ENCODE results near the gene MAFG. TPM values are rescaled to one million over a fixed set of nuclear protein-coding genes. Genes with fewer than 3 reads are reported as not detected.

MAFG gene
- total RNA-seq, 4 donors from 2014 or later, result 37.1 to 65.5 (median 51.9) TPM

DNA sequence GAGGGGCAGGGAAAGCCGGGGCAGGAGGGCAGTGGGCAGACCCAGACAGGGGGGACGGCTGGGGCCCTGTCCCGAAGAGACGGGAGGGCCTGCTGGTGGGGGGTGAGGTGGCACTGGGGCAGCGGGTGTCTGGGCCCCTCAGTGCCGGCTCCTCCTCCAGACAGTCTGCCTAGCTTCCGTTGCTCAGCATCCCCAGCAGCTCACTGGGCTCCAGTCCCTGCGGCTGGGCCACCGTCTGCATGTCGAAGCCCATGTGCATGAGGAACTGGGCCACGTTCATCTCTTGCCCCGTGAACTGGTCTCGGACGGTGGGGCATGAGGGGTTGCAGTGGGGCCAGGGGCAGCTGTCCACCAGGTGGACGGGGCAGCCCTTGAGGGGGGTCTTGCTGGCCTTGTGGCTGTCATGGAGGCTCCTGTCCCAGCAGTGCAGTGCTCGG, 25.3 kb upstream of the MAFG start:
- in situ Hi-C loops (cut with MboI; ENCODE audit: low sequenced_read_pairs in 4 of 4), result no loop called here

DNA sequence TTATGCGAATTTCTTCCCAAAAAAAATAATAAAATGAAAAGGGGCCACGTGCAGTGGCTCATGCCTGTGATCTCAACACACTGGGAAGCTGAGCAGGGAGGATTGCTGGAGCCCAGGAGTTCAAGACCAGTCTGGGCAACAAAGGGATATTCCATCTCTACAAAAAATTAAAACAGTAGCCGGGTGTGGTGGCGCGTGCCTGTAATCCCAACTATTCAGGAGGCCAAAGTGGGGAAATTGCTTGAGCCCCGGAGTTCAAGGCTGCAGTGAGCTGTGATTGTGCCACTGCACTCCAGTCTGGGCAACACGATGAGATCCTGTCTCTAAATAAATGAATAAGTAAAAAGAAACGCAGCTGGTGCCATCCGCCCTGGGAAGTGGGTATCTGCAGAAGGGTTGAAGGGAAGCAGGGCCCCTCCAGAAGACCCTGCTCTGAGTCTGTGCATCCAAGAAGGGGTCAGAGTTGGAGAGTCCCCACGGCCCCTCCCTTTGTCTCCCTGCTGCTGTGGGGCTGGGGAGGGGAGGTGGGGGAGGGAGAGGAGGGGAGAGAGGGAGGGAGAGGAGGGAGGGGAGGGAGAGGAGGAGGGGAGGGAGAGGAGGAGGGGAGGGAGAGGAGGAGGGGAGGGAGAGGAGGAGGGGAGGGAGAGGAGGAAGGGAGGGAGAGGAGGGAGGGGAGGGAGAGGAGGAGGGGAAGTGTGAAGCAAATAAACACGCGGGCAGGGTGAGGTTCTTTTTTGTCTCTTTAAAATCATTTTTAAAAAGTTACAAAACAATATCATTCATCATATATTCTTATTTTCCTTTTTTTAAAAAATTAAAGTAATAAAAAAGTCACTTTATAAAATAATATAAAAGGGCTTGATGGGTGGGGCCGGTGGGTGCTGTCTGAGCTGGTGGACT, 24.5 kb upstream of the MAFG start:
- Histone ChIP-seq H3K27me3 (no peaks in the 10 kb centered on the region), H3K4me1 (peaks cover 0 to 5% of the 10 kb centered on the region in 2 donors), H3K4me3 (no peak overlapping the region), H3K36me3 (no peaks in the 10 kb centered on the region), H3K27ac (no peak overlapping the region), H3K9me3 (no peaks in the 10 kb centered on the region)
- ATAC-seq (no peak), DNase-seq (no peak)
- intact Hi-C loops (cut with DNase I; ENCODE audit: low total_unique reads) (no loop called here), in situ Hi-C loops (cut with MboI; ENCODE audit: low sequenced_read_pairs in 4 of 4) (no loop called here)
- no peak for TF ChIP-seq POLR2A (IDR thresholded peaks at IDR 0.05)
- TF ChIP-seq, protein P1, sequence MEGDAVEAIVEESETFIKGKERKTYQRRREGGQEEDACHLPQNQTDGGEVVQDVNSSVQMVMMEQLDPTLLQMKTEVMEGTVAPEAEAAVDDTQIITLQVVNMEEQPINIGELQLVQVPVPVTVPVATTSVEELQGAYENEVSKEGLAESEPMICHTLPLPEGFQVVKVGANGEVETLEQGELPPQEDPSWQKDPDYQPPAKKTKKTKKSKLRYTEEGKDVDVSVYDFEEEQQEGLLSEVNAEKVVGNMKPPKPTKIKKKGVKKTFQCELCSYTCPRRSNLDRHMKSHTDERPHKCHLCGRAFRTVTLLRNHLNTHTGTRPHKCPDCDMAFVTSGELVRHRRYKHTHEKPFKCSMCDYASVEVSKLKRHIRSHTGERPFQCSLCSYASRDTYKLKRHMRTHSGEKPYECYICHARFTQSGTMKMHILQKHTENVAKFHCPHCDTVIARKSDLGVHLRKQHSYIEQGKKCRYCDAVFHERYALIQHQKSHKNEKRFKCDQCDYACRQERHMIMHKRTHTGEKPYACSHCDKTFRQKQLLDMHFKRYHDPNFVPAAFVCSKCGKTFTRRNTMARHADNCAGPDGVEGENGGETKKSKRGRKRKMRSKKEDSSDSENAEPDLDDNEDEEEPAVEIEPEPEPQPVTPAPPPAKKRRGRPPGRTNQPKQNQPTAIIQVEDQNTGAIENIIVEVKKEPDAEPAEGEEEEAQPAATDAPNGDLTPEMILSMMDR (IDR thresholded peaks at IDR 0.05 in 4 of 5, conservative IDR thresholded peaks at IDR 0.05 in 1 of 5), result no peak

More for the DNA sequence above, 25.3 kb upstream of the MAFG start:
- Histone ChIP-seq H3K4me1 (no peaks in the 10 kb centered on the region), H3K27me3 (no peaks in the 10 kb centered on the region), H3K9me3 (no peaks in the 10 kb centered on the region), H3K4me3 (no peak overlapping the region), H3K36me3 (no peaks in the 10 kb centered on the region), H3K27ac (no peak overlapping the region)
- intact Hi-C loops (cut with DNase I; ENCODE audit: low total_unique reads), result no loop called here
- ATAC-seq (no peak), DNase-seq (no peak)
- TF ChIP-seq POLR2A (IDR thresholded peaks at IDR 0.05), result no peak
- TF ChIP-seq, protein P1 (IDR thresholded peaks at IDR 0.05 in 4 of 5, conservative IDR thresholded peaks at IDR 0.05 in 1 of 5), result no peak

DNA sequence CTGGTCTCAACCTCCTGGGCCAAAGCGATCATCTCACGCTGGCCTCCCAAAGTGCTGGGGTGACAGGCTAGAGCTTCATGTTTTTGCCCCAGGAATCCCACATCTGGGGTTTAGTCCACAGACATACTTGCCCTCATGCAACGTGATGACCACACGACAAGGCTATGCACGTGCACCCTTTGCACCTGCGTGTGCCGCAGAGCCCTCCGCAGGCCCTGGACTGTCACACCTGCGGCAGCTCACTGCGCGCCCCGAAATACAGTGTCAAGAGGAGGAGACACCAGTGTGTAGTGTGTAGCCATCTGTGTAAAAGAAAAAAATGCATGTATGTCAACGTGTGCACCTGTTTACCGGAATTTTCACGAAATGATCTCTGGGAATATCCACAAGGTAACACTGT, 23.0 kb upstream of the MAFG start:
- ATAC-seq, result no peak
- Histone ChIP-seq H3K36me3 (no peaks in the 10 kb centered on the region), H3K4me1 (peaks cover 0 to 6% of the 10 kb centered on the region in 2 donors), H3K4me3 (no peak overlapping the region), H3K9me3 (no peaks in the 10 kb centered on the region), H3K27ac (no peak overlapping the region), H3K27me3 (no peaks in the 10 kb centered on the region)
- DNase-seq, result no peak
- no peak for TF ChIP-seq POLR2A (IDR thresholded peaks at IDR 0.05)
- TF ChIP-seq, protein P1 (IDR thresholded peaks at IDR 0.05 in 4 of 5, conservative IDR thresholded peaks at IDR 0.05 in 1 of 5), result no peak
- in situ Hi-C loops (cut with MboI; ENCODE audit: low sequenced_read_pairs in 4 of 4) (no loop called here), intact Hi-C loops (cut with DNase I; ENCODE audit: low total_unique reads) (no loop called here)

GRCh38 chr17:81948635-81949378, 21.3 kb upstream of the MAFG start:
- no peak for ATAC-seq
- DNase-seq, result no peak
- intact Hi-C loops (cut with DNase I; ENCODE audit: low total_unique reads), result no loop called here

More at GRCh38 chr17:81948635-81949378, 21.3 kb upstream of the MAFG start:
- H3K27ac ChIP-seq, result peak overlapping the region in 3 of 4 donors; percentile 40 to 62 (median 48)
- H3K4me3 ChIP-seq, result no peak overlapping the region
- H3K36me3 ChIP-seq, result no peaks in the 10 kb centered on the region
- TF ChIP-seq, protein P1 (IDR thresholded peaks at IDR 0.05 in 4 of 5, conservative IDR thresholded peaks at IDR 0.05 in 1 of 5), result no peak
- TF ChIP-seq POLR2A (IDR thresholded peaks at IDR 0.05), result no peak
- peaks cover 0 to 7% of the 10 kb centered on the region in 2 donors for H3K4me1 ChIP-seq
- H3K9me3 ChIP-seq, result no peaks in the 10 kb centered on the region
- in situ Hi-C loops (cut with MboI; ENCODE audit: low sequenced_read_pairs in 4 of 4), result no loop called here
- no peaks in the 10 kb centered on the region for H3K27me3 ChIP-seq

Measured in gastrocnemius medialis (tissue), 4 donors.